A673 (cell line): ENCODE results near the gene ALDH1L1. TPM values are rescaled to one million over a fixed set of nuclear protein-coding genes. Genes with fewer than 3 reads are reported as not detected.

Experiments
- BruUV-seq: library from RNA; stranded (reverse); fragments of 400-500 nt; replicated peaks from 2 replicates; lab custom pipeline; 2021; lab: Mats Ljungman, UMichigan
- CTCF ChIA-PET: fragments of 300-600 bp; sonication (Branson Sonifier 250); formaldehyde crosslinking; loops from one replicate; lab custom pipeline; 2022; ENCODE audit warnings: antibody characterized with exemption; lab: Charles Lee
- POLR2A ChIA-PET: fragments of 300-600 bp; sonication (Branson Sonifier 250); formaldehyde crosslinking; loops from one replicate; lab custom pipeline; 2022; ENCODE audit warnings: antibody characterized with exemption; ENCODE audit not compliant: low non-redundant PET; lab: Charles Lee
- DNase-seq: peaks from one replicate; pipeline ENCODE4 v3.0.0-alpha.2; 2015; ENCODE audit warnings: low spot score
- H3K27ac ChIP-seq: fragments of 200-600 bp; sonication (generic); 2 replicates; pipeline ENCODE4 v1.5.1; 2016; ENCODE audit warnings: mixed run types, low read depth, mild to moderate bottlenecking, mixed read lengths, antibody characterized with exemption, low read length; ENCODE audit not compliant: poor library complexity, severe bottlenecking
- H3K27me3 ChIP-seq: fragments of 200-600 bp; sonication (generic); replicated peaks from 2 replicates; pipeline ENCODE4 v1.6.1; 2017; ENCODE audit warnings: mixed run types, low read depth, mild to moderate bottlenecking, mixed read lengths, antibody characterized with exemption, low read length; ENCODE audit not compliant: insufficient read depth, poor library complexity
- H3K36me3 ChIP-seq: fragments of 200-600 bp; sonication (generic); 2 replicates; pipeline ENCODE4 v1.6.1; 2016; ENCODE audit warnings: mixed run types, mild to moderate bottlenecking, mixed read lengths, antibody characterized with exemption, low read length; ENCODE audit not compliant: insufficient read depth, poor library complexity, severe bottlenecking
- H3K4me1 ChIP-seq: fragments of 200-600 bp; sonication (generic); 2 replicates; pipeline ENCODE4 v1.6.1; 2017; ENCODE audit warnings: mixed run types, mild to moderate bottlenecking, mixed read lengths, antibody characterized with exemption, low read length; ENCODE audit not compliant: insufficient read depth, poor library complexity, severe bottlenecking
- H3K4me3 ChIP-seq: fragments of 200-600 bp; sonication (generic); 2 replicates; pipeline ENCODE4 v1.5.1; 2016; ENCODE audit warnings: low read depth, mixed run types, mild to moderate bottlenecking, mixed read lengths, low read length; ENCODE audit not compliant: poor library complexity, severe bottlenecking
- H3K9me3 ChIP-seq: fragments of 200-600 bp; sonication (generic); 2 replicates; pipeline ENCODE4 v1.6.1; 2016; ENCODE audit warnings: mixed run types, low read depth, mild to moderate bottlenecking, mixed read lengths, antibody characterized with exemption, low read length; ENCODE audit not compliant: poor library complexity, severe bottlenecking
- CTCF ChIP-seq: fragments of 300-800, 200-600 bp; sonication (generic); conservative IDR thresholded peaks from 2 replicates; pipeline ENCODE4 v1.5.1; 2017; ENCODE audit warnings: low read depth, mild to moderate bottlenecking, antibody characterized with exemption, low read length, moderate library complexity, mixed read lengths
- EZH2 ChIP-seq: fragments of 200-600 bp; sonication (generic); IDR thresholded peaks from 2 replicates; pipeline ENCODE4 v1.6.1; 2017; ENCODE audit warnings: borderline replicate concordance, low read depth, mild to moderate bottlenecking, mixed read lengths, antibody characterized with exemption, low read length; ENCODE audit not compliant: poor library complexity, severe bottlenecking
- intact Hi-C: fragments of 100-400 bp; cut with micrococcal nuclease; formaldehyde crosslinking; loops from one replicate; pipeline ENCODE4 v1.10.0; 2022; ENCODE audit not compliant: unreplicated experiment
- total RNA-seq: library from RNA; stranded (reverse); gene quantifications from 2 replicates; pipeline ENCODE4 v1.2.3, GENCODE V29; 2021

Gene ALDH1L1
- total RNA-seq, 1 experiment from 2014 or later: 16.9 TPM

- BruUV-seq: no TSS peak
- H3K4me1 ChIP-seq: peaks cover 4% of the 10 kb centered on the region
- H3K4me3 ChIP-seq: no peak overlapping the region
- H3K27me3 ChIP-seq: no peaks in the 10 kb centered on the region
- no peaks in the 10 kb centered on the region for H3K36me3 ChIP-seq
- no peak for DNase-seq
- ChIA-PET CTCF (no interaction called here), POLR2A (no interaction called here)
- H3K9me3 ChIP-seq: no peaks in the 10 kb centered on the region
- no peak for TF ChIP-seq EZH2
- TF ChIP-seq CTCF: no peak
- no peak overlapping the region for H3K27ac ChIP-seq
- intact Hi-C loops: no loop called here
Observed at GRCh38 chr3:126128504-126129397, 51.6 kb downstream of the ALDH1L1 start.

GRCh38 chr3:126127904-126128303 lies 52.5 kb downstream of the ALDH1L1 start:
- no peaks in the 10 kb centered on the region for H3K4me1 ChIP-seq
- CTCF ChIA-PET: no interaction called here
- no peaks in the 10 kb centered on the region for H3K27me3 ChIP-seq
- H3K4me3 ChIP-seq: no peak overlapping the region
- no peaks in the 10 kb centered on the region for H3K9me3 ChIP-seq
- no TSS peak for BruUV-seq
- no peaks in the 10 kb centered on the region for H3K36me3 ChIP-seq
- DNase-seq: no peak
- no peak for TF ChIP-seq CTCF
- TF ChIP-seq EZH2: no peak
- H3K27ac ChIP-seq: no peak overlapping the region
- intact Hi-C loops: no loop called here
- POLR2A ChIA-PET: no interaction called here

GRCh38 chr3:126127452-126127851 lies 52.9 kb downstream of the ALDH1L1 start:
- H3K4me1 ChIP-seq: no peaks in the 10 kb centered on the region
- H3K36me3 ChIP-seq: no peaks in the 10 kb centered on the region
- H3K27me3 ChIP-seq: no peaks in the 10 kb centered on the region
- no peaks in the 10 kb centered on the region for H3K9me3 ChIP-seq
- no TSS peak for BruUV-seq
- no peak overlapping the region for H3K27ac ChIP-seq
- TF ChIP-seq CTCF (no peak), EZH2 (no peak)
- intact Hi-C loops: no loop called here
- ChIA-PET POLR2A (no interaction called here), CTCF (no interaction called here)
- no peak for DNase-seq
- H3K4me3 ChIP-seq: no peak overlapping the region
